ENCODE measurements around the gene HTR3B.
"Not testable (repeated sequence)": the region's sequence is repeated elsewhere in the genome, so short reads cannot be mapped to it uniquely, and the experiment has no call there.

HTR3B gene

GRCh38 chr11:113904379-113905101 is at the start of gene HTR3B:
Gene HTR3B (plus strand): TSS chr11:113904796. CDS start chr11:113904934, 138 bp downstream.
- no peak for DNase-seq

- no peak for DNase-seq
These were observed 48.8 kb upstream of the HTR3B start for GRCh38 chr11:113855803-113856202.

- DNase-seq = no peak
These were observed 47.4 kb upstream of the HTR3B start for GRCh38 chr11:113856966-113857759.

GRCh38 chr11:113859665-113860064 is 44.9 kb upstream of the HTR3B start:
- no peak for DNase-seq

- DNase-seq = no peak
These were observed 42.2 kb upstream of the HTR3B start for GRCh38 chr11:113862435-113862834.

- no peak for DNase-seq
These were observed 40.2 kb upstream of the HTR3B start for GRCh38 chr11:113864410-113864809.

- no peak for DNase-seq
These were observed 38.7 kb upstream of the HTR3B start for GRCh38 chr11:113865873-113866272.

GRCh38 chr11:113867843-113868503 is 36.6 kb upstream of the HTR3B start:
- no peak for DNase-seq

GRCh38 chr11:113871336-113871735 is 33.3 kb upstream of the HTR3B start:
- no peak for DNase-seq

- DNase-seq = no peak
These were observed 31.4 kb upstream of the HTR3B start for GRCh38 chr11:113873236-113873626.

- no peak for DNase-seq
These were observed 30.5 kb upstream of the HTR3B start for GRCh38 chr11:113874096-113874495.

- no peak for DNase-seq
These were observed 29.9 kb upstream of the HTR3B start for GRCh38 chr11:113874581-113875233.

- DNase-seq = peak; percentile 76
These were observed 29.1 kb upstream of the HTR3B start, which contains the start of gene USP28 for GRCh38 chr11:113875234-113876073. Gene USP28 (minus strand): TSS chr11:113875572. CDS start chr11:113875501, 71 bp downstream.

GRCh38 chr11:113876074-113876797 is 28.4 kb upstream of the HTR3B start:
- DNase-seq = no peak

- no peak for DNase-seq
These were observed 27.6 kb upstream of the HTR3B start for GRCh38 chr11:113876798-113877669.

GRCh38 chr11:113877670-113878055 is 26.9 kb upstream of the HTR3B start:
- DNase-seq = no peak

GRCh38 chr11:113879446-113879845 is 25.1 kb upstream of the HTR3B start:
- DNase-seq = not testable (repeated sequence)

- no peak for DNase-seq
These were observed 23.6 kb upstream of the HTR3B start for GRCh38 chr11:113880971-113881370.

GRCh38 chr11:113881856-113882255 is 22.7 kb upstream of the HTR3B start:
- DNase-seq = no peak

- DNase-seq = no peak
These were observed 20.2 kb upstream of the HTR3B start for GRCh38 chr11:113884361-113884836.
